ENCODE data around the gene DACH1. TPM values are rescaled to one million over a fixed set of nuclear protein-coding genes. Genes with fewer than 3 reads are reported as not detected.

DACH1 gene
- total RNA-seq, 4 donors from 2014 or later, result 1.0 to 6.3 (median 2.4) TPM

DNA sequence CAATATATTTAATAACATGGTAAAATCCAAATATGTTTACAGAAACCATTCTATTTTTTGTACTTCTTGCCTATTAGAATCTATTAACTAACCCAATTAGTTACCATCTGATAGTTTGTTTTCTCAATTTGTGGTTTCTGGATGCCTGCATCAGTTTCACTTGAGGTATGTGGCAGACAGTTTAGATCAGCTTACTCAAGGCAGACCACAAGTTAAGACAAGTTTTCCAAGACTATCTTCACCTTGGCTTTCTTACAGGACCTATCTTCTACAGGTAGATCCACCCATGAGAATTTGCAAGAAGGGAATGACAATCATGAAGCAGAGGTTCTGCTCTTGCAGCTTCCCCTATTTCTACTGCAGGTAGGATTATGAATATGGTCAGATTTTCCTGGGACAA lies 458.6 kb downstream of the DACH1 start:
- no peaks in the 10 kb centered on the region for H3K4me1 ChIP-seq
- TF ChIP-seq CTCF (IDR thresholded peaks at IDR 0.05) (no peak), POLR2AphosphoS5 (IDR thresholded peaks at IDR 0.05) (no peak), EP300 (IDR thresholded peaks at IDR 0.05) (no peak), POLR2A (IDR thresholded peaks at IDR 0.05) (no peak)
- no peaks in the 10 kb centered on the region for H3K27me3 ChIP-seq
- no peak overlapping the region for H3K27ac ChIP-seq
- H3K4me3 ChIP-seq, result no peak overlapping the region
- DNase-seq (ENCODE audit: low spot score in 2 of 2), result no peak
- H3K9me3 ChIP-seq, result no peaks in the 10 kb centered on the region
- H3K36me3 ChIP-seq, result no peaks in the 10 kb centered on the region

GRCh38 chr13:71399631-71400215 lies 467.3 kb downstream of the DACH1 start:
- no peak for DNase-seq (ENCODE audit: low spot score in 2 of 2)
- Histone ChIP-seq H3K9me3 (no peaks in the 10 kb centered on the region), H3K4me3 (no peak overlapping the region), H3K27me3 (no peaks in the 10 kb centered on the region), H3K27ac (no peak overlapping the region), H3K36me3 (no peaks in the 10 kb centered on the region), H3K4me1 (no peaks in the 10 kb centered on the region)
- 68% methylated on average over 3 of the region's 3 CpGs for WGBS
- no peak for TF ChIP-seq EP300 (IDR thresholded peaks at IDR 0.05)
- no peak for TF ChIP-seq POLR2AphosphoS5 (IDR thresholded peaks at IDR 0.05)

GRCh38 chr13:71396149-71396548 lies 470.9 kb downstream of the DACH1 start:
- Histone ChIP-seq H3K4me1 (no peaks in the 10 kb centered on the region), H3K4me3 (no peak overlapping the region), H3K36me3 (no peaks in the 10 kb centered on the region), H3K27ac (no peak overlapping the region), H3K9me3 (no peaks in the 10 kb centered on the region), H3K27me3 (no peaks in the 10 kb centered on the region)
- DNase-seq (ENCODE audit: low spot score in 2 of 2), result no peak
- no peak for TF ChIP-seq POLR2AphosphoS5 (IDR thresholded peaks at IDR 0.05)
- no peak for TF ChIP-seq POLR2A (IDR thresholded peaks at IDR 0.05)
- TF ChIP-seq EP300 (IDR thresholded peaks at IDR 0.05), result no peak
- no peak for TF ChIP-seq CTCF (IDR thresholded peaks at IDR 0.05)

DNA sequence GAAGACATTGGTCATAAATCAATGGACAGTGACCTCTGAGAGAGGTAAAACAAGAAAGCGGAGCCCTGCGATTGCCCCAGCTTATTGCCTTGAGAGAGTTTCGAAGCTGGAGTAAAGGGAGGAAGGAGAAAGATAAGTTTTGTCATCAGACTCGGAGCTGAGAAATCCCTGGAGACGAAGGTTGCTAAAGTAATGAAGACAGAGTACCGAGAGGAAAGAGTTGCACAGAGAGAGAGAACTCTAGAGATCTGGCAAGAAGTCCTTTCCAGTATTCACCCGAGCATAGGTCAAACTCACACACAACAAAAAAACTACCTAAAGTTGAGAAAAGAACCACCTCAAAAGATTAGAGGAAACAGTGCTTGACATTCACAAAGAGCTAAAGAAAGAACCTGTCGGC lies 472.0 kb downstream of the DACH1 start:
- H3K27ac ChIP-seq, result no peak overlapping the region
- H3K27me3 ChIP-seq, result no peaks in the 10 kb centered on the region
- WGBS, result 58% methylated on average over 8 of the region's 8 CpGs
- H3K36me3 ChIP-seq, result no peaks in the 10 kb centered on the region
- DNase-seq (ENCODE audit: low spot score in 2 of 2), result no peak
- H3K9me3 ChIP-seq, result no peaks in the 10 kb centered on the region
- no peaks in the 10 kb centered on the region for H3K4me1 ChIP-seq
- no peak overlapping the region for H3K4me3 ChIP-seq
- no peak for TF ChIP-seq POLR2AphosphoS5 (IDR thresholded peaks at IDR 0.05)

DNA sequence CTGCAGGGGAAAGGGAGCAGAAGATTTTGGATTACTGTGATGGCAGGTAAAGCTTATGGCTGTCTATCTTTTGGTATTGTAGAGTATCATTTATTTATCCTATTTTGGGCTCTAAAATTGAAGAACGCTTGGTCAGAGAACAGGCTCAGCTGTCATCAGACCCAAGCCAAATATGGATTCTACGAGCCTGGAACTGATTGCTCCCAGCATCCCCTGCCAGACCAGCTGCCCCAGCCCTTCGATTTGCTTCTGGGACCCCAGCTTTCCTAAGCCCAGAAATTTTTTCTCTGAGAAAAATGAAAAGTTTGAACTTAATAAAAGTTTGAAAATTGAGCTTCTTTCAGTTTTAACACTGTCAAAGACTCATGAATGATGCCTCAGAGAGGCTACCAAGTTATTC lies 472.8 kb downstream of the DACH1 start:
- Histone ChIP-seq H3K4me1 (no peaks in the 10 kb centered on the region), H3K36me3 (no peaks in the 10 kb centered on the region), H3K27ac (no peak overlapping the region), H3K4me3 (no peak overlapping the region), H3K9me3 (no peaks in the 10 kb centered on the region), H3K27me3 (no peaks in the 10 kb centered on the region)
- TF ChIP-seq EP300 (IDR thresholded peaks at IDR 0.05) (no peak), POLR2AphosphoS5 (IDR thresholded peaks at IDR 0.05) (no peak), POLR2A (IDR thresholded peaks at IDR 0.05) (no peak), CTCF (IDR thresholded peaks at IDR 0.05) (no peak)
- WGBS, result 73% methylated on average over 3 of the region's 3 CpGs
- DNase-seq (ENCODE audit: low spot score in 2 of 2), result no peak

Measured in suprapubic skin (tissue), 4 donors.